NCI-H82 (cell line): Measurements from ENCODE around the gene A1CF.

Source experiments
- DNase-seq: peaks from one replicate; lab custom pipeline; 2025; lab: John Stamatoyannopoulos, UW

A1CF gene

GRCh38 chr10:50862719-50863118 lies 22.7 kb downstream of the A1CF start:
- DNase-seq: no peak

GRCh38 chr10:50861370-50861769 lies 24.1 kb downstream of the A1CF start:
- DNase-seq: no peak

DNA sequence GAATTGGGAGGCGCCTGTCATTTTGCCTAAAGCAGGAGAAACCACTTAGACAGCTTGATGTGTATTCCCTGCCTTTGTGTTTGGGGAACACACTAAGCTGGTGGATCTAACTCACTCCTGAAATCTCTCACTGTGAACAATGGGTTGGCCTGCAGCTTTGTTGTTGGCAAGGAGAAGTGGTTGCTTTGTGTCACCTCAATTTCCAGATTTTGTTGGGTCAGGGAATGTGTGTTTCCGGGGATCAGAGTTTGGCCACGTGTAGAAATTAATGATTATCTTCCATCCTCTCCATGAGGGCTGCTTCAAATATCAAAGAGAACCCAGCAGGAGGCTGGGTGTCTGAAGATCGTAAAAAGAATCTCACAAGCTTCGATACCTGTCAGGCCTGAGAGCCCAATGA lies 27.8 kb downstream of the A1CF start:
- DNase-seq: no peak

DNA sequence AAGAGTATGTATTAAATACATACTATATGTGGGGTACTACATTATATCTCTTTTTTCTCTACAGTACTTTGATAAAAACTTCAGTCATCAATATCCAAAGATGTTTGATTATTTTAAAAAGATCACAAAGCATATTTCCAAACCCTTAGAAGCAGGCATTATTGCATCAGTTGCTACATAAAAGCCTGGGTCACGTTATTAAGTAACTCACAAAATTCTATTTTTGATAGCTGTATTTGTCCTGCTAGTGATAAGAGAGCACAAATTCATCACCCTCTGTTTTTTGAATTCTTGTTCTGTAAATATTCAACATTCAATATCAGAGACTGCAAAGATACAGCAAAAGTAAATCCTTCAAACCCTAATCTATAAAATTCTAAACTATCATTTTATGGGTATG lies 30.0 kb downstream of the A1CF start:
- DNase-seq: no peak

DNA sequence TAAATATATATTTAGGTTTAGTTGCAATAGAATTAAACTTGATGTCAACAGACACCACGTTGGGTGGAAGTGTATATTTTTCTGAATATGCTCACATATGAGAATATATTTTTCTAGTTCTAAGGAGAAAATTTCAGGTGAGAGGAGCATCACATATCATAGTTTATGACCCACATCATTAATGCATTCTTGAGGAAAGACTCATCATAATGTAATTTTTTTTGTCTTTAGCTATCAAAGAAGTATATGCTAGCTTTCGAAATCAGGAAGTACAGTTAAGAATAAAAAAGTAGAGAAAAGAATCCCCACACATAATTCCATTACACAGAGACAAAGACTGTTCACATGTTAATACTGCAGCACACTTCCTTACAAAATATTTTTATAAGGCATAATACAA lies 30.4 kb downstream of the A1CF start:
- DNase-seq: no peak

DNA sequence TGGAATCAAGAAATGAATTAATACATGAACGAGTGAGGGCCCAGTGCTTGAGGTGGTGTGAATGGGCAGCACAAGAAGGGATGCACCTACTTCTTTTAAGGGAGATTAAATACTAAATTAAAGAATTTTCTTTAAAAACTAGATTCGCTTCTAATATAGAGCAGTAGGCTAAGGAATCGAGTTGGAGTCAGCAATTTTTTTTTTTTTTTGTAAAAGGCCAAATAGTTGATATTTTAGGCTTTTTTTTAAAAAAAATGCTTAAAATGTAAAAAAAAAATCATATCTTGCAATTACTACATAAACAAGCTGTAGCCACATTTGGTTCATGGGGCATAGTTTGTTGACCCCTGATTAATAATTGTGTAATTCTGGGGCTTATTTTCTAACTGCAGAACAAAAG lies 31.9 kb downstream of the A1CF start:
- no peak for DNase-seq

DNA sequence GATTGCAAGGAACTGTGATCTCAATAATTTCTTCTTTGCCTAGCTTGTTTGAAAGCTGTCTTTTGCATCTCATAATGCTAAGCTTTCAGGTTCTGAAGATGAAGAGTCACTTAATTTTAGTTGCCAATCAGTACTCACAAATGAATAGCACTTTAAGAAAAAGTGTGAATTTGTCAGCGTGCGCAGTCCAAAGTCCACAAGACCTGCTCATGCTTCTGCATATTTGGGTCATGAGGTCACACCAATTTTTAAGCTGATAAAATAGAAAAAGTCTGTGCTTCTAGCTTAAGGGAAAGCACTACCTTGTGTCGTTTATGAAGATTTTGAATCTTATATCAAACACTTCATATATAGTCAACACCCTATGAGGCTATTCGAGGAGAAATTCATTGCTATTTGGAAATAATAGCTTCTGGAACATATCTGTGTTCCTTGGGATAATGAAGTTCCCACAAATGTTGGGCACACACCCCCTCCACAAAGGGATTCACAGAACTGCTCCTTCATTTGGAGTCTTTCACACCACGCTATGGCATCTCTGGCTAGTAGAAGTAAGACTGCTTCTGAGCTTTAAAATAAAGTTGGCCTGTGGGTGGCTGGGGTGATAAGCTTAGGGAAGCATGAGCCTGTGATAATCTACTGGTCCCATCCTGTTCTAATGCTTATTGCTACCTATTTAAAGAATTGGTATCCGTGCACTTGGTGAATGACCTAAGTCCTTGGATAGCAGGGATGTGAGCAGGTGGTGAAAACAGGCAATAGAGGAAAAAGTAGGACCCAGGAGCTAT lies 33.3 kb downstream of the A1CF start:
- DNase-seq: no peak

DNA sequence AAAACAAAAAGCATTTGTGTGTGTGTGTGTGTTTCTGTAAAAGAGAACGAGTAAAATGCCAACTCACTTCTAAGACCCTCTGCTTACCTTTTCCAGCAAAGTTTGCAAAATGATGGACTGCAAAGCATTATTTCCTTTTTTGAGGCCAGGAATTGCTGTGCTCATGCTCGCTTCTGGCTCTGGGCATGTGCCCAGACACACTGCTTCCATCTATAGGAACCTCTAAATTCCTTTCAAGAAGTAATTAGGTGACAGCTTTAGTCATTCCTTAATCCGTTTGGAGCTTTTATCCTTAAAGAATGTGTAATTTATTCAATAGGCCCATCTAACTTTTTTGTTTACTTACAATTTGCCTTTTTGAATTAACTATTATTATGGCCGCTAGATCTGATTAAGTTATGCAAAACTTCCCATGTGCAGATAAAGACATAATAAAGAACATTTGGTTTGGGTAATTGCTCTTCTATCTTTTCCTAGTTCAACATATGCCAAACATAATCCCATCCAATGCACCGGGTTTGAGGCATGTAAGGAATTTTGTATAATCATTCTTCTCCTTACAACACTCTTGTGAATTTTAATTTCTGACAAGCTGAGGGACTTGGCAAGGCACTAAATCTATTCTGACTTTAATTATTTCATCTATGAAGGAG lies 34.7 kb downstream of the A1CF start:
- peak; percentile 7 for DNase-seq

DNA sequence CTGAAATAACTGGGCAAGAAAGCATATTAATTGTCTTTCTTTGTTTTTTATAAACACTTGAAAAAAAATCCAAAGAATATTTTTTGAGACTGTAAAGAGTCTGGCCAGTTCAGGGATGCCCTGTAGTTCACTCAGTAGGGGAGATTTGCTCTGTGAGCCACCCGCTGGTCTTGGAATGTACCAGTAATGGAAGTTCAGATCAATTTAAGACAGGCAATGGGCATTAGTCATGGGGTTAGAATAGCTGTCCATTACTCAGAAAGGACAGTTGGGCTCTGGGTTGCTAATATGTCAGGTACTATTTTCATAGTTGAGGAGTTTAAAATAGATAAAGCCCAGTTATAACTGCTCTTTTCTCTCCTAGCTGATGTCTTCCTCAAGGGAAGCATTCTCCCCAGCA lies 38.7 kb downstream of the A1CF start:
- DNase-seq: no peak

DNA sequence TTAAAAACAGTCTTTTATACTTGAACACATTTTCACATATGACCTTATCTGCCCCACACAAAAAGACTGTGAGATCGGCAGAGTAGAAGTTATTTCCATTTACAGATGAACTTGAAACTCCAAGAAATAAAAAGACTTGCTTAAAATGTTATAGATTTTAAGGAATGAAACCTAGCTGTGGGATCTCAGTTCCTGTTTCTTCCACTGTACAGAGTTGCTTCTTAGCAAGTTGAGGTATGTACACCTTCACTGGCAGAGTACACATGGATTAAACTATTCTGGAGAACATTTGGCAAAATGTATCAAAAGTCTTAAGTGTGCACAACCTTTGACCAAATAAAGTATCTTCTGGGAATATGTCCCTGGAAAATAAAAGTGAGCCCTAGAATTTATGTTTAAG lies 48.3 kb downstream of the A1CF start:
- DNase-seq: no peak

DNA sequence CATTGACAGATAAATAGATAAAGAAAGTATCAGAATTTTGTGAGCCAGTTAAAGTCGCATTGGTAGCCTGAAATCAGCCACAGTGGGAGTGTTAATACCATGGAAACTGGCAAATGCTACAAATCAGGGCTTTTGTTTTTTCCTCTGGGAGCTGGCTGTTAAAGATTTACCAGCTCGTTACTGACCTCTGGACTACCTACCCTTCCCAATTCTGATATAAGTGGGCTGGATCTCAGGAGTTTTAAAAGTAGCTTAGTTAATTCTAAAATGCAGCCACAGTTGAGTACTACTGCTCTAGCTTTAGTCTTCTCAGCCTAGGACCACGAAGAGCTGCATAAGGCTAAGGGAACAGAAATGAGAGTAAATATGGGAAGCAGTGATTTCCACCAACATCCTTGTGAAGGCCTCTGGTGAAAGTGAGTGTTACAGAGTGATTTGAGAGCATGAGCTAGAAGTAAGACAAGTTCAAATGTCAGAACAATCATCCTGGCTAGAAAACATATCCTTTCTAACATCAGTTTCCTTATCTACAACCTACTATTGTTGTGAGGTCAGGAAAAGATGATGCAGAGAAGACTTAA lies 53.2 kb downstream of the A1CF start:
- DNase-seq: no peak

- no peak for DNase-seq
Observed at GRCh38 chr10:50830066-50830465, 55.4 kb downstream of the A1CF start.

DNA sequence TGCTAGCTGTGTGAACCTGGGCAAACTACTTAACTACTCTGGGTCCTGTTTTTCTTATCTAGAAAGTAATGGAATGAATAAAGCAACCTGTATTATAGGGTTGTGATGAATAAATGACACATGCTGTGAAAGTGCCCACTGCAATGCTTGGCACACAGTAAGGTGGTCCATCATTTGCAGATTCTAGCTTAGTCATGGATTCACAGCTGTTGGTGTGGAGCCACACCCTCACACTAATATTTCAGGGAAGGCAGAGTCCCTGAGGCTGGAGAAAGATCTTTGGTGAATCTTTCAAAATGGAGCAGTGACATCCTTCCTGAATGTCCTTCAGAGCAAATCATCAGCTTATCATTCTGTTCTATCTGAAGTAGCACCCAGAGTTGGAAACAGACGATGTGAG lies 60.6 kb downstream of the A1CF start:
- no peak for DNase-seq

- DNase-seq: no peak
Observed at GRCh38 chr10:50823789-50824188, 61.6 kb downstream of the A1CF start.

GRCh38 chr10:50809596-50809995 lies 75.8 kb downstream of the A1CF start:
- no peak for DNase-seq

DNA sequence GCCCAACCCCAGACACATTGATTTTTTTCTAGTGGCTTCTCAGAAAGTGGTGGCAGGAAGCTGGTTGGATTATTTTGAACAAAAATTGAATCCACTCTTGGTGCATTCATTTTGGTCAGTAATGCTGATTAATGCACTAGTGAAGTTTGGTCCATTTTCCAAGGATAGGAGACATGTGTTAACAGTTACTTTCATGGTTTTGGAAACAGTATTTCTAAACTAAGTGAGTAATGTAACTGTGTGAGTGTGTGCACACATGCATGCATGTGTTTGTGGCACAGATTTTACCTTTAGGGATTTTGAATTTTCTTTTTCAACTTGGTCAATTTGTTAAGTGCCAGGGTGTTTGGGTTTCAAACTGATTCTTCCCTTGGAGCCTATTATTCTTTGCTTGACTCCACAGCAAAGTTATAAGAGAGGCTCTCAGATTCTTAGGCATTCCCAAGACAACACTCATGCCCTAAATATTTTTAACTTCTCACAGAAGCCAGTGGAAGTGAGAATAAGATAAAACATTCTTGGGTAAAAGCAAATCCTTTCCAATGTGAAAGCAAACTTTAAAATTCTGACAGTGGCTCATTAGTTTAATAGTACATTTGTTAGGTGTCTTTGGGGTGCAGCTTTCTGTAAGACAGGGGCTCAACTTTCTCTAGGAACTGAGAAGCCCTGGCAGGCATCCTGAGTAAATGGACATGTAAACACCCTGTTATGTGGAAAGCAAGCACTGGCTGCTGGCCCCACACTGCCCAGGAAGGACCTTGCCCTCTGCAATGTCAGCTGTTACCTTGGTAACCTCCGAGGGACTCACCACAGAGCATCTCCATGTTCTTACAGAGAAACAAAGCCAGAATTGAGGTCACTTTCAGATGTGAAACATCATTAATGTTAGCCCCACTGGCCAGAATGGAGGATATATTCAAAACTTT lies 77.3 kb downstream of the A1CF start:
- no peak for DNase-seq

DNA sequence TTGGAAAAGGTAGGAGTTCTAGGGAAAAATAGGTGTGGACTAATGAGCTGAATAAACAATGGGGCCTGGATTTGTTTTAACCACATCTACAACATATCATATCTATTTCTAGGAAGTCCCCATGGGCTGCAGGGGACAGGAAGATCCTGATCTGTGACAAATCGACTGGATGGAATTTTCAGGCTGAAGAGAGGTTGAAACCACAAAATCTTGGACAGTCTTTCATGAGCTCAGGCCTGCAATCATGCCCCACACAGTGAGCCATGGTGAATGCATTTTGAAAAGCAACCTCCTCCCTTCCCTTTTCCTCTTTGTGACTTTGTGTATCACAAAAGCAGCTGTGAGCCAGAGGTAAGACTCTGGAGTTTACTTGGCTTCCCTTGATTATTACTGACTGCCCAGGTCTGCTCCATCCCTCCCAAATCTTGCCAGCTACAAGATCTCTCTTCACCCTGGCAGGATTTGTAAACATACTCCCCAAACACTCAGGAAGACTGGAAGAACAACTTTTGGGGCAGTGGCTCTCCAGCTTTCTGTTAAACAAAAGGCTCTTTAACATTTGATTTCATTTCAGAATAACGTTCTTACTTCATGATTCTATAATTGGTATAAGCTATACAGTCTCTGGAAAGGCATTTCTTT lies 79.3 kb downstream of the A1CF start:
- DNase-seq: no peak

DNA sequence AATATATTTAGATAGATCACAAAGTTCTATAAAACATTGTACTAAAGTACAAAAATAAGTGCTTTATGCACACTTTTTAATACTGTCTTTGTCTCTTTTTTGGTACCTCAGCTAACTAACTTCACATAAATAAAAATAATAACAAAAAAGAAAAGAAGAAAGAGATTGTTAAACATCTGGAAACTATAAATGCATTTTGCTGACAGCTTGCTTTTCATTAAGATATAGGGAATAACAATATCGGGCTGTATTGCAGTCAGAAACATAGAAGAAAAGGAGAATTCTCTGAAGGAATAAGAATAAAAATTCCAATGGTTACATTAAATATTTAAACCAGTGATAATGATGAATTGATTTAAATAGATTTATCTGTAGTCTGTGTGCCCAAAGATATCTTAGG lies 85.8 kb downstream of the A1CF start:
- no peak for DNase-seq

GRCh38 chr10:50798297-50798696 lies 87.1 kb downstream of the A1CF start:
- no peak for DNase-seq

DNA sequence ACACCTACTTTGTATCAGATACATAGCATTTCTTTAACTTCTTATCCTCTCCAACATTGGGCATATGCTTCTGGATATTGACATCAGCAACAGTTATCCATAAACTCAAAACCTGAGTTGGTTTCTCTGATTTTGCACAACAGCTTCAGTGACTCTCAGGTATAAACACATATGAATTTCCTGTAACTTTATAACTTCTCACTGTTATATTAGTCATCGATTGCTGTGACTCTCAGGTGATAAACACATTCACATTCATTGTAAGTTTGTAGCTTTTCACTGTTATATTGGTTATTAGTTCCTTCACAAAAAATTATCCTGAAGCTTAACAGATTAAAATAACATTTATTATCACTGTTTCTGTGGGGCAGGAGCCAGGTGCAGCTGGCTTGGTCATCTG lies 88.7 kb downstream of the A1CF start:
- no peak for DNase-seq

GRCh38 chr10:50794490-50794889 lies 90.9 kb downstream of the A1CF start:
- DNase-seq: no peak
